Erythroblast (primary cell): ENCODE data around the gene ZNF587B.
"Not testable (repeated sequence)": the region's sequence is repeated elsewhere in the genome, so short reads cannot be mapped to it uniquely, and the experiment has no call there.

Experiments
- DNase-seq, 2 experiments: peaks; one replicate each; lab custom pipeline; 2025; lab: John Stamatoyannopoulos, UW
- GATA1 ChIP-seq: IDR thresholded peaks from 2 replicates; pipeline ENCODE4 v1.6.1; 2011; ENCODE audit warnings: low read depth, mild to moderate bottlenecking, control low read depth, low read length, moderate library complexity
- POLR2A ChIP-seq: IDR thresholded peaks from 2 replicates; pipeline ENCODE4 v1.6.1; 2011; ENCODE audit warnings: mild to moderate bottlenecking, low read length

The ZNF587B gene

DNA sequence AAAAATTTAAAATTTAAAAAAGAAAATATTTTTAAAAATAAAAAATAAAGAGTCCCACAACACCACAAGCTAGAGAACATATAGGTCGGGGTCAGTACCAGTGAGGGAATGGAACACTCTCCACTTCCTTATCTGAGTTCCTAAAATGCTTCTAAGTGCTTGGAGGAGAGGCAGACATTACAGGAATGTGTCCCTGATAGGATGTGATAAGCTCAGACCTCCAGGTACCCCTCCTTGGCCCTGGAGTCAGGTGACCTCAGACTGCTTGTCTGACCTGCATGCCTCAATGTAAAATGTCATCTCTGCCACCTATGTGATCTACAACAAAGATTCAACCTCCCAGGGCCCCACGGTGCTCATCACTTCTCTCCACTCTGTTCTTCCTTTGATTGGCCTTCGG lies 55.9 kb downstream of the ZNF587B start:
- no peak for DNase-seq
- TF ChIP-seq GATA1 (no peak), POLR2A (no peak)

DNA sequence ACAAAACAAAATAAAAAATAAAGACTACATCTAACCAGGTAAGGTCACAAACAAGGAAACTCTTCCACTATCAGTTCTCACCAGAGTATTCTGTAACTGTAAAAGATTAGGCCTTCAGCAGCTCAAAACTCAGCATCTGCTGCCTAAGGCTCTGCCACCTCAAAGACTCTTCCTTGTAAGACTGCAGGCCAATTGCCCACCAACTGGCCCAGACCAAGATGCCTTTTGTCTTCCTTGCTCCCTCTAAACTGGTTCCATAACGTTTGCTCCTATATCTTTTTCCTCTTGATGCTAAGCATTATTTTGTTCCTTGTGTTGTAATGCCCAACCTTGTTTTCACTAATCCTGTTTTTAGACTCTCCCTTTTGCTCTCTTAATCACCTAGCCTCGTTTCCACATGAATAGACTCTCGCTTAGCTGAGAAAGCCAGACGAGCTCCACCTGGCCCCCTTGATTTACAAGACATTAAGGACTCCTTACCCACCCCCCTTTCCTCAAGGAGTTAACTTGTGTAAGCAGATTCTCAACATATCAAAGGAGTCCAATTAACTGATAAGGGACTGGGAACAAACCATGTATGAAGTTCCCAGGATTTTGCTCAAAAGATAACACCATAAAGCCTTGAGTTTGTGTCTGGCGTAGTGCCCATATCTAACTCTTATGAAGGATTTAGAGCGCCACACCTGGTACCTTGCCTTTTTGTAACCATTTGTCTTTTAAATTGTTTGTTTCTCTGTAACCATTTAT lies 57.3 kb downstream of the ZNF587B start:
- TF ChIP-seq POLR2A (no peak), GATA1 (no peak)

GRCh38 chr19:57888107-57888559 lies 58.0 kb downstream of the ZNF587B start:
- DNase-seq = peak; percentile 41 to 48
- no peak for TF ChIP-seq POLR2A
- TF ChIP-seq GATA1 = no peak

More for the DNA sequence above, 57.3 kb downstream of the ZNF587B start:
- DNase-seq = peak; percentile 30 to 42

- TF ChIP-seq GATA1 = no peak
- peak; percentile 68 for TF ChIP-seq POLR2A
- peak; percentile 89 for DNase-seq
Observed at GRCh38 chr19:57888560-57889231, 58.6 kb downstream of the ZNF587B start, which contains the start of gene ZNF814. ZNF814 (minus strand) TSS chr19:57889037; CDS start chr19:57888802, 235 bp downstream.

DNA sequence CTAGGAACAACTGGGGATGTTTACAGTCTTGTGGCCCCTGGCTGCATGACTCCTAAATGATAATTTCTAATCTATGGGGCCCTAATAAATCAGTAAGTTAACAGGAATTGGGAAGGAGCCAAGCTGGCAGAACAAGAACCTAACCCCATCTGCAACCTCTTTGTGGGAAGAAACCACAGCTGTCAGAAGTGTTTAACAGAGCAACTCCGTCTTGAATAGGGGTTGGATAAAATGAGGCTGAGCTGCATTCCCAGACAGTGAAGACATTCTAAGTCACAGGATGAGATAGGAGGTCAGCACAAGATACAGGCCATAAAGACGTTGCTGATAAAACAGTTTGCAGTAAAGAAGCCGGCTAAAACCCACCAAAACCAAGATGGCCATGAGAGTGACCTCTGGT lies 60.6 kb downstream of the ZNF587B start:
- DNase-seq = not testable (repeated sequence)
